Neural progenitor cell (in vitro differentiated cells): ENCODE measurements around the gene CUEDC1. TPM values are rescaled to one million over a fixed set of nuclear protein-coding genes. Genes with fewer than 3 reads are reported as not detected.

Experiments used
- DNase-seq: peaks from one replicate; pipeline ENCODE4 v3.0.0-alpha.2; 2016; ENCODE audit warnings: low spot score
- H2AFZ ChIP-seq: fragments of 200-600 bp; sonication (generic); replicated peaks from 2 replicates; pipeline ENCODE4 v1.6.1; 2016; ENCODE audit warnings: antibody characterized with exemption
- H3F3A ChIP-seq: fragments of 200-600 bp; sonication (generic); 2 replicates; pipeline ENCODE4 v1.6.1; 2016; ENCODE audit warnings: antibody characterized with exemption, low read depth
- H3K27ac ChIP-seq: fragments of 200-600 bp; sonication (generic); 2 replicates; pipeline ENCODE4 v1.5.1; 2016; ENCODE audit warnings: mild to moderate bottlenecking
- H3K27me3 ChIP-seq: fragments of 200-600 bp; sonication (generic); 2 replicates; pipeline ENCODE4 v1.6.1; 2016; ENCODE audit warnings: mild to moderate bottlenecking, moderate library complexity
- H3K36me3 ChIP-seq: fragments of 200-600 bp; sonication (generic); 2 replicates; pipeline ENCODE4 v1.5.1; 2016
- H3K4me1 ChIP-seq: fragments of 200-600 bp; sonication (generic); 2 replicates; pipeline ENCODE4 v1.6.1; 2016; ENCODE audit warnings: mixed run types
- H3K4me2 ChIP-seq: fragments of 200-600 bp; sonication (generic); 2 replicates; pipeline ENCODE4 v1.6.1; 2016
- H3K4me3 ChIP-seq: fragments of 200-600 bp; sonication (generic); 2 replicates; pipeline ENCODE4 v1.5.1; 2016
- H3K79me2 ChIP-seq: fragments of 200-600 bp; sonication (generic); 2 replicates; pipeline ENCODE4 v1.6.1; 2016; ENCODE audit warnings: low read depth
- H3K9ac ChIP-seq: fragments of 200-600 bp; sonication (generic); 2 replicates; pipeline ENCODE4 v1.6.1; 2016
- H3K9me3 ChIP-seq: fragments of 200-600 bp; sonication (generic); 2 replicates; pipeline ENCODE4 v1.5.1; 2016; ENCODE audit warnings: low read depth
- H4K20me1 ChIP-seq: fragments of 200-600 bp; sonication (generic); 2 replicates; pipeline ENCODE4 v1.6.1; 2016; ENCODE audit warnings: low read depth
- H3K27ac Mint-ChIP-seq: 3 replicates; pipeline ENCODE4 v1.8.0; 2021; ENCODE audit warnings: mixed read lengths
- H3K27me3 Mint-ChIP-seq: 2 replicates; pipeline ENCODE4 v1.8.0; 2022; ENCODE audit warnings: low read depth, mild to moderate bottlenecking, inconsistent platforms, moderate library complexity, mixed read lengths; ENCODE audit not compliant: insufficient read depth
- H3K36me3 Mint-ChIP-seq: 3 replicates; pipeline ENCODE4 v1.8.0; 2021; ENCODE audit warnings: mixed read lengths
- H3K4me1 Mint-ChIP-seq: 3 replicates; pipeline ENCODE4 v1.8.0; 2021; ENCODE audit warnings: mixed read lengths
- H3K4me3 Mint-ChIP-seq: 3 replicates; pipeline ENCODE4 v1.8.0; 2021; ENCODE audit warnings: mild to moderate bottlenecking, moderate library complexity, mixed read lengths
- H3K9me3 Mint-ChIP-seq: 3 replicates; pipeline ENCODE4 v1.8.0; 2020; ENCODE audit warnings: mixed read lengths
- CTCF ChIP-seq: fragments of 200-600 bp; sonication (generic); IDR thresholded peaks from 2 replicates; pipeline ENCODE4 v1.5.1; 2017; ENCODE audit warnings: antibody characterized with exemption, mild to moderate bottlenecking
- EZH2 ChIP-seq: fragments of 200-600 bp; sonication (generic); IDR thresholded peaks from 2 replicates; pipeline ENCODE4 v1.6.1; 2017; ENCODE audit warnings: antibody characterized with exemption, mild to moderate bottlenecking, moderate library complexity
- EZH2phosphoT487 ChIP-seq: fragments of 200-600 bp; sonication (generic); IDR thresholded peaks from 2 replicates; pipeline ENCODE4 v1.6.1; 2017; ENCODE audit warnings: antibody characterized with exemption
- total RNA-seq: library from RNA; depleted of rRNA; stranded (reverse); fragments of >200 nt; gene quantifications from 2 replicates; pipeline ENCODE4 v1.2.3, GENCODE V29; 2015; ENCODE audit warnings: low replicate concordance

CUEDC1 gene
- total RNA-seq, 1 donor from 2014 or later: 8.8 TPM

DNA sequence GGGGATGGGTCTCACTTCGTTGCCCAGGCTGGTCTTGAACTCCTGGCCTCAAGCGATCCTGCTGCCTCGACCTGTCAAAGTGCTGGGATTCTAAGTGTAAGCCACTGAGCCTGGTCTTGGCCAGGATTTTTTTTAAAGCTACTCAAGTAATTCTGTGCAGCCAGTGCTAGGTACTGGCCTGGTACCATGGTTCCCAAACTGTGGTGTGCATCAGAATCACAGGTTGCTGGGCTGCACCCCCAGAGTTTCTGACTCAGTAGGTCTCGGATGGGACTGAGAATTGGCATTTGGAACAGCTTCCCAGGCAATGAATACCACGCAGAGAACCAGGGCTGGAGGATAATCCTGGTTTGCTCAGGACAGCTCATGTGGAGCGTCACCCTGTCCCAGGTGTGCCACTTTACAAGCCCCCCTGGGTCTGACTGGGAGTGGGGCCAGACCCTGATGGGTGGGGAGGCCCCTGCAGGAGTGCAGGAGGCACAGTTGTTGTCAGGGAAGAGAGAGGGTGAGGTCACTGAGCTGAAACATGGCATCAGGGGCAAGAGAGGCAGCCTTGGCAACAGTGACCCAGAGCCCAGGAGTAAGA, 94.7 kb downstream of the CUEDC1 start:
- peak overlapping the region; percentile 93 for H3K4me2 ChIP-seq
- no peaks in the 10 kb centered on the region for H3K36me3 ChIP-seq
- H3K27ac ChIP-seq: no peak overlapping the region
- no peak overlapping the region for H3K4me3 ChIP-seq
- no peak for DNase-seq
- no peak overlapping the region for H3K9ac ChIP-seq
- peaks cover 22% of the 10 kb centered on the region for H3K4me1 ChIP-seq
- H3K27me3 ChIP-seq: peaks cover 55% of the 10 kb centered on the region
- peaks cover 21% of the 10 kb centered on the region for H3F3A ChIP-seq
- Mint-ChIP-seq H3K4me1 (peaks cover 61% of the 10 kb centered on the region), H3K4me3 (peak overlapping the region; percentile 77), H3K9me3 (no peaks in the 10 kb centered on the region), H3K27me3 (peaks cover 21% of the 10 kb centered on the region), H3K36me3 (peaks cover 14% of the 10 kb centered on the region), H3K27ac (peak overlapping the region; percentile 70)
- no peaks in the 10 kb centered on the region for H3K79me2 ChIP-seq
- H2AFZ ChIP-seq: no peak overlapping the region
- H3K9me3 ChIP-seq: no peaks in the 10 kb centered on the region
- H4K20me1 ChIP-seq: peaks cover 8% of the 10 kb centered on the region
- TF ChIP-seq EZH2 (no peak), EZH2phosphoT487 (no peak), CTCF (no peak)

DNA sequence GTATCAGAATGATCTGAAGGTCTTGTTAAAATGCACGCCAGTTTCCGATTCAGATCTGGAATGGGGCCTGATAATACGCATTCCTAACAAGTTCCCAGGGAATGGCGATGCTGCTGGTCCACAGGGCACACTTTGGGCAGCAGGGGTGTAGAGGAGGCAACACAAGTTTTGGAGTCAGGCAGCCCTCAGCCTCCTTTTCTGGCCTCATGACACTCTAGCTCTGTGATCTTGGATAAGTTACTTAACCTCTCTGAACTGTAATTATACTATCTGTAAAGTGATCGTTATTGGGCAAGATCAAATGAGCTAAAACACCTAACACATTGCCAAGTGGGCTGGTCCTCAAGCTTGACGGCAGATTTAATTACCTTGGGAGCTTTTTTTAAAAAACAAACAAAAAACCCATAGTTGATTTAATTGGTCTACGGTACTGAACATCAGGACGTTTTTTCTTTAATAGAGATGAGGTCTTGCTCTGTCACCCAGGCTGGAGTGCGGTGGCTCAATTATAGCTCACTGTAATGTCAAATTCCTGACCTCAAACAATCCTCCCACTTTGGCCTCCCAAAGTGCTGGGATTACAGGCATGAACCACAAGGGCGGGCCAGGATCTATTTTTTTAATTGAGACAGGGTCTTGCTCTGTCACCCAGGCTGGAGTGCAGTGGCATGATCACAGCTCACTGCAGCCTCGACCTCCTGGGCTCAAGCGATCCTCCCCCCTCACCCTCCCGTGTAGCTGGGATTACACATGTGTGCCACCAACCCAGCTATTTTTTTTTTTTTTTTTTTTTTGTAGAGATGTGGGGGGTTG, 95.4 kb downstream of the CUEDC1 start:
- Mint-ChIP-seq H3K36me3 (peaks cover 9% of the 10 kb centered on the region), H3K27me3 (peaks cover 23% of the 10 kb centered on the region), H3K9me3 (no peaks in the 10 kb centered on the region), H3K4me3 (no peak overlapping the region), H3K4me1 (peaks cover 61% of the 10 kb centered on the region), H3K27ac (peak overlapping the region; percentile 18)
- Histone ChIP-seq H2AFZ (no peak overlapping the region), H3K4me3 (no peak overlapping the region), H3F3A (peaks cover 21% of the 10 kb centered on the region), H3K27ac (no peak overlapping the region), H3K36me3 (no peaks in the 10 kb centered on the region), H3K9ac (no peak overlapping the region), H3K79me2 (no peaks in the 10 kb centered on the region), H4K20me1 (peaks cover 8% of the 10 kb centered on the region), H3K4me2 (no peak overlapping the region), H3K4me1 (peaks cover 22% of the 10 kb centered on the region), H3K9me3 (no peaks in the 10 kb centered on the region), H3K27me3 (peaks cover 55% of the 10 kb centered on the region)
- DNase-seq: no peak
- TF ChIP-seq EZH2: no peak
- TF ChIP-seq EZH2phosphoT487: no peak
- no peak for TF ChIP-seq CTCF

DNA sequence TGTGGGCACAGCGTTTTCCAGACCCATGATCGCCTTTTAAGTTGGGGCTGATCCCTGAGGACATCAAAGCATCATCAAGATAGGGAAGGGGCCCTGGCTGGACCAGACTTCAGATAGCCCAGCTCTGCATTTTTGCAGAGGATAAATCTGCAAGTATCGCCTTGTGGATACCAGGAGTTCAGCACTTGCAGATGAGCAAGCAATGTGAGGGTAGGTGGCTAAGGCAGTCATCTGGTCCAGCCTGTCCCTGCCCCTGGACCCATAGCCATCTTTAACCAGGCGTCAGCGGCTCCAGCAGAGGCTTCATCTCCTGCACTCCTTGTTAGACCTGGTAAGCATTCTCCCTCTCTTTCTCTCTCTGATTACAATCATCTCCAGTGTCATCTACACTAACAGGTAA, 96.4 kb downstream of the CUEDC1 start:
- Histone ChIP-seq H2AFZ (no peak overlapping the region), H3K9ac (no peak overlapping the region), H3K27me3 (peaks cover 55% of the 10 kb centered on the region), H3F3A (peaks cover 21% of the 10 kb centered on the region), H3K4me1 (peaks cover 22% of the 10 kb centered on the region), H4K20me1 (peaks cover 8% of the 10 kb centered on the region), H3K27ac (no peak overlapping the region), H3K9me3 (no peaks in the 10 kb centered on the region), H3K36me3 (no peaks in the 10 kb centered on the region), H3K4me3 (no peak overlapping the region), H3K79me2 (no peaks in the 10 kb centered on the region), H3K4me2 (no peak overlapping the region)
- peaks cover 23% of the 10 kb centered on the region for H3K27me3 Mint-ChIP-seq
- TF ChIP-seq EZH2phosphoT487: no peak
- no peak for TF ChIP-seq CTCF
- no peak for TF ChIP-seq EZH2
- peaks cover 2% of the 10 kb centered on the region for H3K36me3 Mint-ChIP-seq
- no peak for DNase-seq
- no peak overlapping the region for H3K4me3 Mint-ChIP-seq
- peaks cover 58% of the 10 kb centered on the region for H3K4me1 Mint-ChIP-seq
- no peaks in the 10 kb centered on the region for H3K9me3 Mint-ChIP-seq
- H3K27ac Mint-ChIP-seq: no peak overlapping the region
